ENCODE data around the gene GSDMA. TPM values are rescaled to one million over a fixed set of nuclear protein-coding genes. Genes with fewer than 3 reads are reported as not detected.

The GSDMA gene
- total and polyA plus RNA-seq, 2 donors from 2014 or later, result 0.47 to 0.80 TPM

DNA sequence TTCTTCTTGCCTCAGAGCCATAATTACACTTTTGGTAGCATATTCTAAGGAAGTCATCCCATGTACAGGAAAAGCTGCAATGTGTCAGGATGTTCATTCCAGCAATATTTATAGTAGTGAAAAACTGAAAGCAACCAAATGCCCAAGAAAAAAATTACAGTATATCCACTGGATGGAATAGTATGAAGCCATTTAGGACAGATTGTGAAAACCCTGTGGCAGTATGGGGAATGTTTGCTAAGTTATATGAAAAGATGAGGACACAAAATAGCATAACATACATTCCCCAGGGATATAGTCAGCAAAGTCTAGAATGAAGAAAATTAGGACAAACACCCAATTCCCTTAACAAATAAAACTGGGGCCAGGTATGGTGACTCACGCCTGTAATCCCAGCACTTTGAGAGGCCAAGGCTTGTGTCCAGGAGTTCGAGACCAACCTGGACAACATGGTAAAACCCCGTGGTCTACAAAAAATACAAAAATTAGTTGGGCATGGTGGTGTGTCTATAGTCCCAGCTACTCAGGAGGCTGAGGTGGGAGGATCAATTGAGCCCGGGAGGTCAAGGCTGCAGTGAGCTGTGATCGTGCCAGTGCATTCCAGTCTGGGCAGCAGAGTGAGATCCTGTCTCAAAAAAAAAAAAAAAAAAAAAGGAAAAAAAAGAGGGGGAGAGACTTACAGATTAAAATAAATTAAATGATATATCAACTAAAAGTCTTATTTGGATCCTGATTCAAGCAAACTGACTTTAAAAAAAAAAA is 33.0 kb upstream of the GSDMA start:
- Histone ChIP-seq H3K4me3 (ENCODE audit: low read length in 3 of 3) (no peak overlapping the region), H3K27ac (ENCODE audit: low read depth in 2 of 2, low read length in 2 of 2) (peak overlapping the region in 1 of 2 donors; percentile 86), H3K4me1 (ENCODE audit: control insufficient read depth in 2 of 3, insufficient read depth in 2 of 3, low read depth in 1 of 3, low read length in 3 of 3) (peaks cover 5 to 37% (median 24%) of the 10 kb centered on the region in 3 donors), H3K9ac (ENCODE audit: low read length in 3 of 3) (peak overlapping the region in 1 of 3 donors; percentile 85), H3K27me3 (ENCODE audit: control insufficient read depth, insufficient read depth, low read length) (no peaks in the 10 kb centered on the region), H3K36me3 (ENCODE audit: control insufficient read depth in 2 of 3, insufficient read depth in 3 of 3, low read length in 3 of 3) (no peaks in the 10 kb centered on the region), H3K9me3 (ENCODE audit: control insufficient read depth in 2 of 3, insufficient read depth in 1 of 3, low read length in 3 of 3) (no peaks in the 10 kb centered on the region)
- intact Hi-C loops (cut with DNase I), result no loop called here
- no peak for FAIRE-seq
- DNase-seq, result no peak
- no peak for TF ChIP-seq CTCF (IDR thresholded peaks at IDR 0.05; ENCODE audit: borderline replicate concordance, extremely low read depth, insufficient read depth)

- no peak overlapping the region for H3K9ac ChIP-seq (ENCODE audit: low read length in 3 of 3)
- intact Hi-C loops (cut with DNase I), result no loop called here
- H3K4me3 ChIP-seq (ENCODE audit: low read length in 3 of 3), result no peak overlapping the region
- TF ChIP-seq CTCF (IDR thresholded peaks at IDR 0.05; ENCODE audit: borderline replicate concordance, extremely low read depth, insufficient read depth), result no peak
- no peaks in the 10 kb centered on the region for H3K27me3 ChIP-seq (ENCODE audit: control insufficient read depth, insufficient read depth, low read length)
- FAIRE-seq (no peak), DNase-seq (peak in 1 of 5 donors; percentile 48)
- H3K9me3 ChIP-seq (ENCODE audit: control insufficient read depth in 2 of 3, insufficient read depth in 1 of 3, low read length in 3 of 3), result no peaks in the 10 kb centered on the region
- H3K27ac ChIP-seq (ENCODE audit: low read depth in 2 of 2, low read length in 2 of 2), result no peak overlapping the region
- H3K4me1 ChIP-seq (ENCODE audit: control insufficient read depth in 2 of 3, insufficient read depth in 2 of 3, low read depth in 1 of 3, low read length in 3 of 3), result peaks cover 0 to 9% (median 3%) of the 10 kb centered on the region in 3 donors
- H3K36me3 ChIP-seq (ENCODE audit: control insufficient read depth in 2 of 3, insufficient read depth in 3 of 3, low read length in 3 of 3), result no peaks in the 10 kb centered on the region
These were observed 28.9 kb upstream of the GSDMA start for GRCh38 chr17:39933912-39934311.

GRCh38 chr17:39934324-39934723 is 28.5 kb upstream of the GSDMA start:
- FAIRE-seq, result no peak
- no peak for TF ChIP-seq CTCF (IDR thresholded peaks at IDR 0.05; ENCODE audit: borderline replicate concordance, extremely low read depth, insufficient read depth)
- Histone ChIP-seq H3K27ac (ENCODE audit: low read depth in 2 of 2, low read length in 2 of 2) (no peak overlapping the region), H3K9me3 (ENCODE audit: control insufficient read depth in 2 of 3, insufficient read depth in 1 of 3, low read length in 3 of 3) (no peaks in the 10 kb centered on the region), H3K27me3 (ENCODE audit: control insufficient read depth, insufficient read depth, low read length) (no peaks in the 10 kb centered on the region), H3K36me3 (ENCODE audit: control insufficient read depth in 2 of 3, insufficient read depth in 3 of 3, low read length in 3 of 3) (no peaks in the 10 kb centered on the region), H3K4me1 (ENCODE audit: control insufficient read depth in 2 of 3, insufficient read depth in 2 of 3, low read depth in 1 of 3, low read length in 3 of 3) (peaks cover 0 to 6% (median 0%) of the 10 kb centered on the region in 3 donors), H3K9ac (ENCODE audit: low read length in 3 of 3) (no peak overlapping the region), H3K4me3 (ENCODE audit: low read length in 3 of 3) (no peak overlapping the region)
- DNase-seq, result no peak
- intact Hi-C loops (cut with DNase I), result no loop called here
